LNCaP clone FGC (cell line): ENCODE results near the gene PDE11A.

Experiments used
- DNase-seq: peaks from one replicate; pipeline ENCODE4 v3.0.0-alpha.2; 2011; ENCODE audit warnings: low read depth
- H3K4me3 ChIP-seq: 2 replicates; pipeline ENCODE4 v1.5.1; 2011; ENCODE audit warnings: mild to moderate bottlenecking, low read depth, low read length, control low read depth
- TF ChIP-seq, protein P1 (sequence below): IDR thresholded peaks from 2 replicates; pipeline ENCODE4 v1.5.1; 2012; ENCODE audit warnings: mild to moderate bottlenecking; ENCODE audit not compliant: control insufficient read depth, insufficient read depth; ENCODE audit errors: extremely low read depth

PDE11A gene

DNA sequence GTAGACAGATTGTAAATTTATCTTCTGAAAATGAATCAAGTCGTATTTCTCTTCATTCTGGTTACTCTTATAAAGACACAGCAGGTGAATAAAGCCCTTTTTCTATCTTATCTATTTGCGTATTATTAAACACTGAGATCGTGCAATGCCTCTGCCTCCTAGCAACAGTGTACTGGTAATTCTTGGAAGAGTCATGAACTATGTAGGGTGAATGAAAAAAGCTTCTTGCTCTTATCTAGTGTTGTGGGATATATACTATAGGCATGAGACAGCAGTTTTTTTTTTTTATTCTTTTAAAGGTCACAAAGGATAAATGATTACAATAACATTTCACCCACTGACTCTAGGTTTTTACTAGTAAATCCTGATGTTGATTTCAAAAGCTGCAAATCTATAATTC is 324.2 kb downstream of the PDE11A start:
- H3K4me3 ChIP-seq: no peak overlapping the region
- TF ChIP-seq, protein P1, sequence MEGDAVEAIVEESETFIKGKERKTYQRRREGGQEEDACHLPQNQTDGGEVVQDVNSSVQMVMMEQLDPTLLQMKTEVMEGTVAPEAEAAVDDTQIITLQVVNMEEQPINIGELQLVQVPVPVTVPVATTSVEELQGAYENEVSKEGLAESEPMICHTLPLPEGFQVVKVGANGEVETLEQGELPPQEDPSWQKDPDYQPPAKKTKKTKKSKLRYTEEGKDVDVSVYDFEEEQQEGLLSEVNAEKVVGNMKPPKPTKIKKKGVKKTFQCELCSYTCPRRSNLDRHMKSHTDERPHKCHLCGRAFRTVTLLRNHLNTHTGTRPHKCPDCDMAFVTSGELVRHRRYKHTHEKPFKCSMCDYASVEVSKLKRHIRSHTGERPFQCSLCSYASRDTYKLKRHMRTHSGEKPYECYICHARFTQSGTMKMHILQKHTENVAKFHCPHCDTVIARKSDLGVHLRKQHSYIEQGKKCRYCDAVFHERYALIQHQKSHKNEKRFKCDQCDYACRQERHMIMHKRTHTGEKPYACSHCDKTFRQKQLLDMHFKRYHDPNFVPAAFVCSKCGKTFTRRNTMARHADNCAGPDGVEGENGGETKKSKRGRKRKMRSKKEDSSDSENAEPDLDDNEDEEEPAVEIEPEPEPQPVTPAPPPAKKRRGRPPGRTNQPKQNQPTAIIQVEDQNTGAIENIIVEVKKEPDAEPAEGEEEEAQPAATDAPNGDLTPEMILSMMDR: no peak
- DNase-seq: no peak

DNA sequence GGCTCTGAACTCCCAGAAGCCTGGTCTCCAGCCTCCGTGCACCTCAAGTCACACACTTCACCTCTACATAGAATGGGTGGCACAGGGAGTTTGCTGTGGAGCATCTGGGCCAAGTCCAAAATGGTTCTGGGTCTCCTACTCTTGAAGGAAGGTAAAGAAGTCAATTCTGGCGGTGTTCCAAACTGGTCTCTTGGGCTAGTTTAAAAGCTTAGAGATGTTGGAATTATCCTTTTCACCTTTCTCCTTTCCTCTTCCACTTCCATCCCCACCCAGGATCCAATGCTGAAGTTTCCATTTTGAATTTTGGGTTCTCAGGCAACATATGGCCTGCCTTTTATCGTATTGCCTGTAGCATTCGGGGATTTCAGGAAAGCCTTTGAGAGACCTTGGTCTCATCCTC is 325.2 kb downstream of the PDE11A start:
- DNase-seq: no peak
- TF ChIP-seq, protein P1: no peak
- no peak overlapping the region for H3K4me3 ChIP-seq

DNA sequence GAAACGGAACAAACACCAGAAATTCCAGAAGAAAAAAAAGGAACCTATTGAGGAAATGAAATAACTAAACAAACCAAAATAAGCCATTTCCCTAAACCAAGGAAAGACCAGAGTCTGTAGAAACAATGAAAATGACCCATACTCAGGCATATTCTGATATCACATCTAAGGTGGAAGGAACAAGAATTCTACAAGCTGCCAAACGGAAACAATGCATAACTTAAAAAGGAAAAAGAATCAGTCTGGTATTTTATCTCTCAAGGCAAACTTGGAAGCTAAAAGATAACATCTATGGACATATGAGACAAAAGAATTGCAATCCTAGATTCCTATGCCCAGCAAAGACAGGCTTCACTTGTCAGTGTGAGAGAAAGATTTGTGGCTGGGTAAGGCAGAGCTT is 326.2 kb downstream of the PDE11A start:
- no peak for DNase-seq
- H3K4me3 ChIP-seq: no peak overlapping the region
- TF ChIP-seq, protein P1: no peak

DNA sequence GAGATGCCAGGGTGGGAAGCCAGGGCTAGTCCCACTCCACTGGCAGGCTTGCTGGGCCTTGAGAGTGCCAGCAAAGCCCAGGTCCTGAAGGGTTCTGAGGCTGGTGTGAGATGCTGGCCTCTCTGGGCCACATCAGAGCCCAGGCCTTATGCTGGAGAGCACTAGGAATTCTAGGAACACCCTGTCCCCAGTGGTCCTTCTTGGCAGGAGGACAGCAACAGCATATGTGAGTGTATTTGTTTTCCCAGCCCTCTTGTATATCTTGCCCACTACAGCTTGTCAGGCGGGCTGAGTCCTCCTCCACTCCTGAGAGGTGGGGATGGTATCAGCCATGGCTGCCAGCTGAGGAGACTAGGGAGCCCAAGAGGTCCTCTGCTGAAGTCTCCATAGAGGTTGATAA is 327.0 kb downstream of the PDE11A start:
- H3K4me3 ChIP-seq: no peak overlapping the region
- no peak for DNase-seq
- TF ChIP-seq, protein P1: no peak

DNA sequence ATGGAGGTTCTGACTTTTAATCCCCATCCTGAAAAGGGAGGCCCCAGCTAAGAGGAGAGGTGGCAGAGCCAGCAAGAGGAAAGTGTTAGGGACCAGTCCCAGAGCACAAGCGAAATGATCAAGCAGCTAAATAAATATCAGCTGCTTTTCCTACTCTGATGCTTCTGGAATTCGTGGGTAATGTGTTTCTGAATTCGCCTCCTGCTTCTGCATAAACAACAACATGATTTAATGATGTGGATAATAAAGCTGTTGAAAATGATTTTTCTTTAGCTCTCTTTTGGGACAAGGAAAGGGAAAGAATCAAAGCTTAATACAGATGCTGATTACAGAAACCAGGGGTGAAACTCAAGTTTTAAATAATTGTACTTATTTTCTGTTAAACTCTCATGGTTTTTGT is 329.7 kb downstream of the PDE11A start:
- DNase-seq: no peak

DNA sequence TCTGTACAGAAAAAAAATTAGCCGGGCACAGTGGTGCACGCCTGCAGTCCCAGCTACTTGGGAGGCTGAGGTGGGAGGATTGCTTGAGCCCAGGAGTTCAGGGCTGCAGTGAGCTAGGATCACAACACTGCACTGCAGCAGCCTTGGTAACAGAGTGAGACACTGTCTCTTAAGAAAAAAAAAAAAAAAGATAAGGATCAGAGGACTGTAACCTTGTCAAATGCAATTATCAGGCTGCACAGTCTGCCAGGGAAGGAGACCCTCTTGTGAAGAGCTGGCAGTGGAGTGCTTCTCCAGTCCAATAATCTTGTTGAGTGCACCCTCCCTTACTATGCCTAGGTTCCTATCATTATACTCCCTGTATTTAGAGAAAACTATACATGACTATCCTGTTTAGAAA is 330.7 kb downstream of the PDE11A start:
- H3K4me3 ChIP-seq: no peak overlapping the region
- DNase-seq: no peak
- TF ChIP-seq, protein P1: no peak

More for the DNA sequence above, 329.7 kb downstream of the PDE11A start:
- TF ChIP-seq, protein P1: no peak
- no peak overlapping the region for H3K4me3 ChIP-seq

DNA sequence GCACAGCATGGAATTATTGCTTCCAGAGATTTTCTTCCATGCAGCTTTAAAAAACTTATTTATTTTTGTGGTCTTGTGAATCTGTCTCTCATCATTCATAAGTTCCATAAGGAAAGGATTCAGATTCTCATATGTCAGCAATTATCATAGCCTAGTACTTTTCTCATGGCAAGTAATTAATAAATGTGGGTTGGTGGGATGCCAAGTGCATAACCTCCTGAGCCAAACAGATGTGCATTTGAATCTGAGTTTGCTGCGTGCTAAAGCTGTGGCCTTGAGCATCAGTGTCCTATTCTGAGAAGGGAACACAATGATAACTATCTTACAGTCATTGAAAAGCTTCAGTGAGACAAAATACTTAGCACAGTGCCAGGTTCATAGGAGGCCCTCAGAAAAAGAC is 331.9 kb downstream of the PDE11A start:
- TF ChIP-seq, protein P1: no peak
- H3K4me3 ChIP-seq: no peak overlapping the region
- no peak for DNase-seq
